ACHN (cell line): ENCODE measurements around the gene ACTRT2.

ENCODE experiments used
- DNase-seq: peaks from one replicate; pipeline ENCODE4 v3.0.0-alpha.2; 2015
- in situ Hi-C: cut with HindIII; loops from 2 replicates; pipeline ENCODE4 v1.10.0; 2017; ENCODE audit warnings: low sequenced_read_pairs, low pct_ligation_motif_present, low pct_unique_long_range_greater_than_20kb

ACTRT2 gene

GRCh38 chr1:3071565-3072390 is 50.5 kb downstream of the ACTRT2 start:
- in situ Hi-C loops, result no loop called here
- DNase-seq, result no peak
